ENCODE data around the gene RPRD2. TPM values are rescaled to one million over a fixed set of nuclear protein-coding genes. Genes with fewer than 3 reads are reported as not detected.

RPRD2 gene
- total RNA-seq, 1 donor from 2014 or later = 29.6 TPM

- peaks cover 9% of the 10 kb centered on the region for H3K4me1 Mint-ChIP-seq (ENCODE audit: unreplicated experiment)
- no peak for DNase-seq (ENCODE audit: low spot score)
- H3K27me3 Mint-ChIP-seq (ENCODE audit: unreplicated experiment) = no peaks in the 10 kb centered on the region
- H3K27ac Mint-ChIP-seq (ENCODE audit: unreplicated experiment) = no peak overlapping the region
- no peaks in the 10 kb centered on the region for H3K9me3 Mint-ChIP-seq (ENCODE audit: unreplicated experiment)
- peaks cover 21% of the 10 kb centered on the region for H3K36me3 Mint-ChIP-seq (ENCODE audit: low read depth, unreplicated experiment)
- no peak overlapping the region for H3K4me3 Mint-ChIP-seq (ENCODE audit: unreplicated experiment)
- TF ChIP-seq, protein P1, sequence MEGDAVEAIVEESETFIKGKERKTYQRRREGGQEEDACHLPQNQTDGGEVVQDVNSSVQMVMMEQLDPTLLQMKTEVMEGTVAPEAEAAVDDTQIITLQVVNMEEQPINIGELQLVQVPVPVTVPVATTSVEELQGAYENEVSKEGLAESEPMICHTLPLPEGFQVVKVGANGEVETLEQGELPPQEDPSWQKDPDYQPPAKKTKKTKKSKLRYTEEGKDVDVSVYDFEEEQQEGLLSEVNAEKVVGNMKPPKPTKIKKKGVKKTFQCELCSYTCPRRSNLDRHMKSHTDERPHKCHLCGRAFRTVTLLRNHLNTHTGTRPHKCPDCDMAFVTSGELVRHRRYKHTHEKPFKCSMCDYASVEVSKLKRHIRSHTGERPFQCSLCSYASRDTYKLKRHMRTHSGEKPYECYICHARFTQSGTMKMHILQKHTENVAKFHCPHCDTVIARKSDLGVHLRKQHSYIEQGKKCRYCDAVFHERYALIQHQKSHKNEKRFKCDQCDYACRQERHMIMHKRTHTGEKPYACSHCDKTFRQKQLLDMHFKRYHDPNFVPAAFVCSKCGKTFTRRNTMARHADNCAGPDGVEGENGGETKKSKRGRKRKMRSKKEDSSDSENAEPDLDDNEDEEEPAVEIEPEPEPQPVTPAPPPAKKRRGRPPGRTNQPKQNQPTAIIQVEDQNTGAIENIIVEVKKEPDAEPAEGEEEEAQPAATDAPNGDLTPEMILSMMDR (IDR thresholded peaks at IDR 0.05; ENCODE audit: unreplicated experiment) = no peak
These were observed 92.2 kb downstream of the RPRD2 start for GRCh38 chr1:150456146-150456647.

- DNase-seq (ENCODE audit: low spot score) = peak; percentile 67
- H3K4me1 Mint-ChIP-seq (ENCODE audit: unreplicated experiment) = peaks cover 7% of the 10 kb centered on the region
- peaks cover 17% of the 10 kb centered on the region for H3K36me3 Mint-ChIP-seq (ENCODE audit: low read depth, unreplicated experiment)
- TF ChIP-seq, protein P1 (IDR thresholded peaks at IDR 0.05; ENCODE audit: unreplicated experiment) = peak; percentile 88
- no peak overlapping the region for H3K27ac Mint-ChIP-seq (ENCODE audit: unreplicated experiment)
- no peaks in the 10 kb centered on the region for H3K9me3 Mint-ChIP-seq (ENCODE audit: unreplicated experiment)
- H3K27me3 Mint-ChIP-seq (ENCODE audit: unreplicated experiment) = no peaks in the 10 kb centered on the region
- no peak overlapping the region for H3K4me3 Mint-ChIP-seq (ENCODE audit: unreplicated experiment)
These were observed 100.5 kb downstream of the RPRD2 start for GRCh38 chr1:150464422-150464826.

DNA sequence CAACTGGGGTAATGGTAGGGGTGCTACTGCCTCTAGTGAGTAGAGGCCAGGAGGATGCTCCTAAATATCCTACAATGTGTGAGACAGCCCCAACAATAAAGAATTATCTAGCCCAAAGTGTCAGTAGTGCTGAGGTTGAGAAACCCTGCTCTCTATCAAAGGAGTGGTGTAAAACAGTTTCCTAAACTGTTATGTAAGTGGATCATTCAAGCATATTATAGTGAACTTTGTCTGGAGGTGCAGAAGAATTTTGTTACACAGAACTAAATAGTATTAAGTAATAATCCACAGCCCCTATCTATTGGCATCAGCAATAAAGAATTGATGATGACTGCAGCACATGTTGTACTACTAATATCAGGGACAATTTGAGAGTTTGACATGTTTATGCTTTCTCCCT, 103.0 kb downstream of the RPRD2 start:
- Mint-ChIP-seq H3K4me1 (ENCODE audit: unreplicated experiment) (no peaks in the 10 kb centered on the region), H3K4me3 (ENCODE audit: unreplicated experiment) (no peak overlapping the region), H3K36me3 (ENCODE audit: low read depth, unreplicated experiment) (peaks cover 29% of the 10 kb centered on the region), H3K9me3 (ENCODE audit: unreplicated experiment) (no peaks in the 10 kb centered on the region), H3K27me3 (ENCODE audit: unreplicated experiment) (no peaks in the 10 kb centered on the region), H3K27ac (ENCODE audit: unreplicated experiment) (no peak overlapping the region)
- TF ChIP-seq, protein P1 (IDR thresholded peaks at IDR 0.05; ENCODE audit: unreplicated experiment) = no peak
- DNase-seq (ENCODE audit: low spot score) = no peak

- no peak overlapping the region for H3K27ac Mint-ChIP-seq (ENCODE audit: unreplicated experiment)
- H3K4me1 Mint-ChIP-seq (ENCODE audit: unreplicated experiment) = peaks cover 7% of the 10 kb centered on the region
- peaks cover 27% of the 10 kb centered on the region for H3K36me3 Mint-ChIP-seq (ENCODE audit: low read depth, unreplicated experiment)
- TF ChIP-seq, protein P1 (IDR thresholded peaks at IDR 0.05; ENCODE audit: unreplicated experiment) = no peak
- peaks cover 2% of the 10 kb centered on the region for H3K27me3 Mint-ChIP-seq (ENCODE audit: unreplicated experiment)
- DNase-seq (ENCODE audit: low spot score) = no peak
- no peak overlapping the region for H3K4me3 Mint-ChIP-seq (ENCODE audit: unreplicated experiment)
- H3K9me3 Mint-ChIP-seq (ENCODE audit: unreplicated experiment) = no peaks in the 10 kb centered on the region
These were observed 105.3 kb downstream of the RPRD2 start for GRCh38 chr1:150469291-150469690.

DNA sequence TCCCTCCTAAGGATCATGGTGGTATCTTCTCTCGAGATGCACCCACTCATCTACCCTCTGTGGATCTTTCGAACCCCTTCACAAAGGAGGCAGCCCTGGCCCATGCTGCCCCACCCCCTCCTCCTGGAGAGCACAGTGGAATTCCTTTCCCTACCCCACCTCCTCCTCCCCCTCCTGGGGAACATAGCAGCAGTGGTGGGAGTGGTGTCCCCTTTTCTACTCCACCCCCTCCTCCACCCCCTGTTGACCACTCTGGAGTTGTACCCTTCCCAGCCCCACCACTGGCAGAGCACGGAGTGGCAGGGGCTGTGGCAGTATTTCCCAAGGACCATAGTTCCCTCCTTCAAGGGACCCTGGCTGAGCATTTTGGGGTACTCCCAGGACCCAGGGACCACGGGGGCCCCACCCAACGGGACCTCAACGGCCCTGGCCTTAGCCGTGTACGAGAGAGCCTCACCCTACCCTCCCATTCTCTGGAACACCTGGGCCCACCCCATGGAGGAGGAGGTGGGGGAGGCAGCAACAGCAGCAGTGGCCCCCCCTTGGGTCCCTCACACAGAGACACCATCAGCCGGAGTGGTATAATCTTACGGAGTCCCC, 108.8 kb downstream of the RPRD2 start:
- peaks cover 3% of the 10 kb centered on the region for H3K27me3 Mint-ChIP-seq (ENCODE audit: unreplicated experiment)
- TF ChIP-seq, protein P1 (IDR thresholded peaks at IDR 0.05; ENCODE audit: unreplicated experiment) = no peak
- no peak overlapping the region for H3K27ac Mint-ChIP-seq (ENCODE audit: unreplicated experiment)
- H3K9me3 Mint-ChIP-seq (ENCODE audit: unreplicated experiment) = no peaks in the 10 kb centered on the region
- peaks cover 14% of the 10 kb centered on the region for H3K4me1 Mint-ChIP-seq (ENCODE audit: unreplicated experiment)
- H3K36me3 Mint-ChIP-seq (ENCODE audit: low read depth, unreplicated experiment) = peaks cover 19% of the 10 kb centered on the region
- no peak for DNase-seq (ENCODE audit: low spot score)
- no peak overlapping the region for H3K4me3 Mint-ChIP-seq (ENCODE audit: unreplicated experiment)
